ENCODE results near the gene KCTD4.
"Not testable (repeated sequence)": the region's sequence is repeated elsewhere in the genome, so short reads cannot be mapped to it uniquely, and the experiment has no call there.

KCTD4 gene

DNA sequence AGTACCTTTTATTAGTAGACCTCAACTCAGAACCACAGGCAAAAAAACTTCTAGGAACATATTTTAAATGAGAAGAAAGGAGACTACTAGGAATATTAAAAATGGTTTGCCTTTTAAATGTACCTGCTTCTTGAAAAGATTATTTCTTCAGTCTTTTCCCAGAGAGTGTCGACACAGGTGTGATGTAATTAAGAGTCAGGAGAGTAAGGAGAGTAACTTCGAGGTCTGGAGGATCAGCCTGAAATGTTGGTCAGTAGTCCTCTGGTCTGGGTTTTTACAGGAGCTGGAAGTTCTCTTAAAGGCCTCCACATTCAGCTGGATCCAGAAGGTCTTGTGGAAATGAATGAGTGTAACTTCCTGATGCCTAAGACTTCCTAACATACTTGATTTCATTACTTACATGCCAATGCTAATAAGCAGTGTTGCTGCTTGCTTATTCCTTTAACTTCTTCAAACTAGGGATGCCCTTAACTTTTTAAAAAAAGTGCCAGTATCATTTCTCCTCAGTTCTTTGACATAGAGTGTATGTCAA lies at the start of gene KCTD4:
Gene KCTD4, minus strand, starts transcription at position 345 of the 532 bp plus-strand sequence. CDS start 6,478 bp downstream, outside the sequence.
- DNase-seq = no peak

DNA sequence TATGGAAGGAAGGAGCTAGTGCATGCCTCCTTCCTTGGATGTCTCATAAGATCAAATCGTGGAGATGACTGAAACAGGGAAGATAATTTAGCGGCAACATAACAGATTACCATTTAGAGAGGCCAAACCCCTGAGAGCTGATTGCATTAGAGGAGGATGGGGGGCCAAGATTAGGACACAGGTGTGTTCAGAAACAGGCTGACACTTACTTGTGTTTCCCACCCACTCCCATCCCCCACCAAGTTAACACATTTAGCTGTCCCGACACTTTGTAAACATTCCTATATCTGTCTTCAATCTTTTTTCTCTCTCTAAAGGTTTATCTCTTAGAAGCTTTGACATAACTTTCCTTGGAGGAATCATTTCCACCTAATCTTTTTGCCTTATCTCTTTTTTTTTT lies 48.8 kb upstream of the KCTD4 start:
- DNase-seq = no peak

DNA sequence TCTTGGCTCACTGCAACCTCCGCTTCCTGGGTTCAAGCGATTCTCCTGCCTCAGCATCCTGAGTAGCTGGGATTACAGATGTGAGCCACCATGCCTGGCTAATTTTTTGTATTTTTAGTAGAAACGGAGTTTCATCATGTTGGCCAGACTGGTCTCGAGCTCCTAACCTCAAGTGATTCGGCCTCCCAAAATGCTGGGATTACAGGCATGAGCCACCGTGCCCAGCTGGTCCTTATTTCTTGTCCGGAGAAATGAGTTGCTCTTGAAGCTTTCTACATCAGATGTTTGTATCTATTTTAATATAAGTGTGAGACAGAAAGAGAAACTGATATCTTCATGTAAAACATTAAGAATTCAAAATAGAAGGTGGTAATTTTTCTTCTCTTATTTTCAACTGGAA lies 43.9 kb upstream of the KCTD4 start:
- not testable (repeated sequence) for DNase-seq

DNA sequence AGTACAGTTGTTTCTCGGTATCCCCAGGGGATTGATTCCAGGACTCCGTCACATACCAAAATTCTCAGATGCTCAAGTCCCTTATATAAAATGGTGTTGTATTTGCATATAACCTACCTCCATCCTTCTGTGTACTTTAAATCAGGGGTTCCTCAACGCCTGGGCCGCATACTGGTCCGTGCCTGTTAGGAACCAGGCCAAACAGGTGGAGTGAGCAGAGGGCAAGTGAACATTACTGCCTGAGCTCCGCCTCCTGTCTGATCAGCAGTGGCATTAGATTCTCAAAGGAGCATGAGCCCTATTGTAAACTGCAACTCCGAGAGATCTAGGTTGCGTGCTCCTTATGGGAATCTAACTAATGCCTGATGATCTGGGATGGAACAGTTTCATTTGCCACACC lies 42.2 kb upstream of the KCTD4 start:
- DNase-seq = peak in 1 of 2 experiments; percentile 7

DNA sequence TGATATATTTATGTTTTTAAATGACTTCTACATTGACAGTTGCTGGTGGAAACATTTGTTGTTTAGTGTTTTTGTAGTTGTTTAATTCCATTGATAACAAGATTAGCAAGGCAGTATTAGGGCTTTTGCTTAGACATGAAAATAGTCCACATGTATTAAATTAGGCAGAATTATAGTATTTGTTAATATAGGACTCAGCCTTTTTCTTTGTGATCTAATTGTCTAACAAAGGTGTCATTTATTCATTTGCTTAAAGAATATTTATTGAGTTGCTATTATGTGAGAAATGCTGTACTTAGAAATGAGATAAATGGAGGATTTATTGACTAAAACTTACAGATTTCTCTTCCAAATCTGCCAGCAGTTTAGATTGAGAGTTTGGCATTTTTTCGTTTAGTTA lies 41.7 kb upstream of the KCTD4 start:
- no peak for DNase-seq

DNA sequence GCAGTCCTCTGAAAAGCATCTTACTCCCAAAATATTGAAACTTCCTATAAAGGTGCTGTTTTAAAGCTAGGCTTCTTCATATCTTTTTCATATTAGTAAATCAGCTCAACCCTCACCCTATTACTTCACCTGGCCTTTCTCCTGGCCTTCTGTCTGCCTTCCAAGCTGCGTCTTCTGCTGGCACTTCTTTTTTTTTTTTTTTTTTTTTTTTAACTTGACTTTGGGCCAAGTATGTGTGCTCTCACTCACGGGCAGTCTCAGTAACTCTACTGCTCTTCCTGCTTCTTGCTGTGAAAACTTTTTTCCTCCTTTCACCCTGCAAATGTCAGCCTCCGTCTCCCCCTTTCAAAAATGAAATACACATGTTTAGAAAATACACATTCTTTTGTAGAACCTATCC lies 41.2 kb upstream of the KCTD4 start:
- DNase-seq = no peak

DNA sequence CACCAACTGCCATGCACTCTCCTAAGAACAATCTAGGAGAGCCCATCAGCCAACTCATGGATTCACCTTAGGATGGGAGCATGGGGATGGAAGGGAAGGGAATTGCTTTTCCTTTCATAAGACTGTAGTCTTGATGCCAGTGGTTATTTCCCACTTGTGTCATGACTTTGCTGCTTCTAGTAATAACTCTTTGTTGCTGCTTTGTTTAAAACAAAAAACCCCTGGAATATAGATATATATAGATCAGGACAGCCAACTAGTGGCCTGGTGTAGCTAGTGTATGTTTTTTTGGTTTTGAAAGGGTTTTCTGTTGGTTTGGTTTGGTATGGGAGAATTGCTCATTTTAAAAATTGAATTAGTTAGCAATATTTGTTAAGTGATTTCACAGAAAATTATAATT lies 39.3 kb upstream of the KCTD4 start:
- DNase-seq = no peak

DNA sequence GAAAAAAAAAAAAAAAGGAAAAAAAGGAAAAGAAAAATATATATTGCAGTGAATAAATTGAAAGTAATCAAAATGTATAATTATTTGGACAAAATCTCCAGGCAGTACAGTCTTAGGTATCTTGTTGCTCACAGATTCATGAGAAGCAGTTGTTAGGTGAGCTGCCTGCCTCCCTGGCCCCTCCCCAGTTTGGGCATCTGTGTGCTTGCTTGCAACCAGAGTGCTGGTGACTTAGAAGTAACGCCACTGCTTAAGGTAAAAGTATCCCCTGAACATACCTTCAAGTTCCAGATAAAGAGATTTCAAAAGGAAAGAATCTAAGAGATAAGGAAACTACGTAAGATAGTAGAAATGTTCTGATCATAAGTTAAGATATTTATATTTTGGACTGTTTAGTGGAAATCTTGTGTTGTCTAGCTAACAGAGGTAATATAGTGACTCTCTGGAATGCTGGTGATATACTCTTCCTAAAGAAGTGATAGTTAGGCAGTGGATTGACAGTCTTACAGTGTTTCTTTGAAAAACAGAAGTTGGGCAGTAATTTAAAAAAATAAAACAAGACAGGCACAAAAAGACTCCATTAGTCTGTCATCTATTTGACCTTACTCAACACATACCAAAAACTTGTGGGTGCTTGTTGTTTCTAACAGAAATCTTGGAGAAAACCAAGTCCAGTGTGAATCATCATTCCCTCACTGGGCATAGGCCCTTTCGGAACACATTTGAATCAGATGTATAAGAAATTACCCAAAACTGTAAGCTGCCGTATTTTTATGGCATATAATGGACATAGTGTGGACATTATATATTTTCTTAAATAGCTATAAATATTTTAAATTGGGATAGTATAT lies 38.3 kb upstream of the KCTD4 start:
- DNase-seq = no peak

DNA sequence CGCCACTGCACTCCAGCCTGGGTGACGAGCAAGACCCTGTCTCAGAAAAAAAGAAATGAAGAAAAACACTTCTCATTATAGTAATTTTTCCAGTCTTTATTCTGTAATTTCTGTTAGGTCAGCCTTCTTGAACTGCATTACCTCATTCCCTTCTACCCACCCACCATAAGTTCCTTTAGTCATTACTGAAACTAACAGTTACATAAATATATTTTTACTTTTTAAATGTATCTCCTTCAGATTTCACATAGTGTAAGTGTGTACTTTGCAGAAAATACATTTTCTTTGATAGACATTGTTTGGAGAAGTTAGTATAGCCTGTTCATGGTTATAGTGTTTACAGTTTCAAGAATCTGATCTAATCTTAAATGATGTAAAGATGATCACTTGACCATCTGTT lies 31.7 kb upstream of the KCTD4 start:
- DNase-seq = no peak

DNA sequence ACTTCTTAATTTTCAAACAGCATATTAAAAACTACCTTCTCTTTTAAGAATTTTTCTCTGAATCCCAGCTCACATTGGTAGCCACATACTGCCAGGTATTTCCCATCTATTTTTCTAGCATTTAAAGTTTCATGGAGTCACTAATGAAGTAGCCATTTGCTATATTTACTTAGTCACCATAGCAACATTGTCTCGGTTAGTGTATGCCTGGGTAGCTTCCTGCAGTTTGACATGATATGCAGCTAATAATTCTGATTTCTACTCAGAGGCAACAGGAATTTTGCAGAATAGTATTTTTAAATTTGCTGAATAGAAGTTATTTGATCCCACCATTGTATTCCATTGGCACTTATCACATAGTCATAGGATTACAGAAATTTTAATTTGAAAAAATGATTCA lies 30.9 kb upstream of the KCTD4 start:
- DNase-seq = peak; percentile 15 to 66

DNA sequence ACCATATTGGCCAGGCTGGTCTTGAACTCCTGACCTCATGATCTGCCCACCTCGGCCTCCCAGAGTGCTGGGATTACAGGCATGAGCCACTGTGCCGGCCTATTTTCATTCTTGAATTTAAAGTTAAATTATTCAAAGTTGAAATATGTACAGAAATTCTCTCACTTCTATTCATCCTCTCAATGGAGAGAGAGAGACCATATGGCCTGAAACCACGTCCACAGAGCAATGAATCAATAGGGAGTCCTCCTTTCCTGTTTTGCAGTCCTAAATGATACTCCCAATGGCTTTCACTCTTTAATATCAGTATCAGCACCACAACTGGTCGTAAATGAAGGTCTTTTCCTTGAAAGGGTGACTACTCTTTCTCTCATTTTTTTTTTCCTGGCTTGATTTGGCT lies 30.5 kb upstream of the KCTD4 start:
- no peak for DNase-seq

DNA sequence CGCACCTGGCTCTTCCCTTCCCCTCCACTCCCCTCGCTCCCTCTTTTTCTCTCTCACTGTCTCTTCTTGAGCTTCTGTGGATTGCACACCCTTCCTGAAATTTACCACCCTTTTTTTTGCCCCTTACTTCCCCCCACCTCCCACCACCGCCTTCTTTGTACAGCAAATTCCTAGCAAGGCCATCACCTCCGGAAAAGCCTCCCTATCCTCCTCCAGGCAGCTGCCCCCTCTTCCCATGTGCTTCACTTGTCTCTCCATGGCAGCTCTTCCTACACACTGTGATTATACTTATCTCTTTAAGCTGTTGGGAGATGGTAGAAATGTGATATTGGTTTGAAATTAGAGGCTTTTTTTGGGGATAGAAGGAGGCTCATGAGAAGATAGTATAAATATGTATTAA lies 28.3 kb upstream of the KCTD4 start:
- no peak for DNase-seq

DNA sequence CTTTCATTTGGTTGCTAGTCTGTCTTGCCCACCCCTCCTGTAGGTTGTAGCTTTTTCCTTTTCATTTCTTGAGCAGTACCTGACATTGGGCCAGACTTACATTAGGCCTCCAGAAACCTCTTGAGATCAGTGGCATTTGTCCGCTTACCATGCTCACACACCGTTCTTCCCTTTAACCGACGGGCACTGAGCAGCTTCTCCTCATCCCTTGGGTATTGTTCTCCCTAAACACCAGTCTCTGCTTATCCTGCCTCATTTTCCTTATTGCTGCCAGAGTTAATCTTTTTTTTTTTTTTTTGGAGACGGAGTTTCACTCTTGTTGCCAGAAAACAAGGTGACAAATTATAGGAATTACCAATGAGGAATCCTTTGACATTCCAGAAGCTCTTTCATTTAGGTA lies 27.2 kb upstream of the KCTD4 start:
- no peak for DNase-seq

DNA sequence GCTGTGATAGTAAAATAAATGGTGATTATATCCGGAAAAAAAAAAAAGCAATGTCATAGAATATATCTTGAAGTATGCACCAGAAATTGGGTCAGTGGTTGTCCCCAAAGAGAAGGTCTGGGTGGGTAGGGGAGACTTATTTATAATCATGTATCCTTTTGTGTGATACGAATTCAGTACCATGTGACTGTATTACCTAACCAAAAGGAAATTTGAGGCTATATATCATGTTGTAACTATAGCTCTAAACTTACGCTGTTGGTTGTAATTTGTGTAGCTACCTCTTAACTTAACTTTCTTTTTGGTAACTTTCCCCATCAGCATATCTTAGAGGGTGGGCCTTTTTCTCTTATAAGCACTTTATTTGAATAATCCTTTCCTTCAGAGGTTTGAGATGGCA lies 25.2 kb upstream of the KCTD4 start:
- DNase-seq = no peak

DNA sequence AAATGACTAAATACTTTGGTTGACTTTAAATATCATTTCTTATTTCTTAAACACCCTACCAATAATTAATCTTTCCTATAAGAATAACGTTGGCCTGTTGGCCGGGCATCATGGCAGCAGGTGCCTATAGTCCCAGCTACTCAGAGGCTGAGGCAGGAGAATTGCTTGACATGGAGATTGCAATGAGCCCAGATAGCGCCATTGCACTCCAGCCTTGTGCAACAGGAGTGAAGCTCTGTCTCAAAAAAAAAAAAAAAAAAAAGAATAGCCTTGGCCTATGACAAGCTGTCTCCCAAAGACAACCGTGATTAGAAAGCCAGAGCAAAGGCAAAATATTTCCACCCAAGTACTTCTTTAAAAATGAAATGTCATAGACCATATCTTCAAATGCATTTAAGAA lies 24.5 kb upstream of the KCTD4 start:
- no peak for DNase-seq

DNA sequence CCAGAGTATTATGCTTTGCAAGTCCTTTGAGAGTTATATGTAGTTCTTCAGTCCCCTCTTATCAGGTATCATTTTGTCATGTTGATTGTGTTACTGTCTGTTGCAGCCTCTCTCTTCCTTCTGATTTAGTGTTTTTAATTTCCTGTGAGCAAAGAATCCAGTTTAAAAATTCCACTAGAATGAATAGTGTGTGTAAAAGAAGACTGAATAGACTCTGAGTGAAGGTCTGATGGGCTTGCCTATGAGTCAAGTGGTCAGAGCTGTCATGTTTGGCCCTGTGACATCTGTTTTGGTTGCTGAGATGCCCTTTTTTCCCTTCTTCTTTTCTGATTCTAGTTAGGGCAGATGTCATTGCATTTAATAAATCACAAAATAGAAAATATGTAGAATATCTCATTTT lies 23.3 kb upstream of the KCTD4 start:
- no peak for DNase-seq

DNA sequence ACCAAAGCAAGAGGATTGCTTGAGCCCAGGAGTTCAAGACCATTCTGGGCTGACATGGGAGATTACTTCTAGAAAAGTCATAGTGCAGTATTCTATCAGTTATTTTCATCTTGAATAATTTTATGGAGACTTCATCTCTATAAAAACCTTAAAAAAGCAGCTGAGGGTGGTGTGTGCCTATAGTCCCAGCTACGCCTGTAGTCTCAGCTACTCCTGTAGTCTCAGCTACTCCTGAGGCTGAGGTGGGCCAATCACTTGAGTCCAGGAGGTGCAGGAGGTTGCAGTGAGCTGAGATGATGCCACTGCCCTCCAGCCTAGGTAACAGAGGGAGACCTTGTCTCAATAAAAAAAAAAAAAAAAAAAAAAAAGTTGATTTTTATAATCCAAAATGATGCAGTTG lies 22.1 kb upstream of the KCTD4 start:
- DNase-seq = no peak

DNA sequence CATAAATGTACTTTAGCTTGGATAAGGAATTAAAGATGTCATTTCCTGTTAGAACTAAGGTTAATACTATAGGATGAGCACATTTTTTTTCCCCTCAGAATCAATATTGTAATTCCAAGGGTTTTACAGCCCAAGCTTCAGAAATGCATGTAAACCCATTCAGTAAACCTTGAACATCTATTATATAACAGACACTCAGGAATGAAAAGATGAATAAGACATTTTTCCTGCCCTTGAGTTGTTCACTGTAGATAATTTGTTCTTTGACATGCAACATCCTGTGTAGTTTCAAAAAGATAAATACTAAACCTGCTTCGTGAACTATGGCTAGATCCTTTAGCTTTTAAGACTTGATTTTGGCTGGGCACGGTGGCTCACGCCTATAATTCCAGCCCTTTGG lies 21.7 kb upstream of the KCTD4 start:
- DNase-seq = no peak

DNA sequence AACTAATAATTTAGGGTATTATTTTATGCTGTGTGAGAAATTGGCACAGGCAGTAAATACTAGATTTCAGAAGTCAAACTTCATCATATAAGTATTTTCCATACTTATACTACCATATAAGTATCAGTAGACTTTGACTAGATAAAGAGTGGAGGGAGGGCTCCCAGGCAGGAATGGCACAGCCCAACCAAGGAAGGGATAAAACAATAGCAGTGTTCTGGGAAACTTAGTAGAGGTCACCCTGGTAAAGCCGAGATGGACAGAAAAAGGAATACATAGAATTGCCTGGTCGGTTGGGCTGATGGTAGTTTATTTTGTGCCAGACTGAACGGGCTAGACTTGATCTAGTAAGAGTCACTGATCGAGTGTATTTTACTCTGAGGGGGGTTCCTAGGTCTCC lies 19.6 kb upstream of the KCTD4 start:
- DNase-seq = no peak

DNA sequence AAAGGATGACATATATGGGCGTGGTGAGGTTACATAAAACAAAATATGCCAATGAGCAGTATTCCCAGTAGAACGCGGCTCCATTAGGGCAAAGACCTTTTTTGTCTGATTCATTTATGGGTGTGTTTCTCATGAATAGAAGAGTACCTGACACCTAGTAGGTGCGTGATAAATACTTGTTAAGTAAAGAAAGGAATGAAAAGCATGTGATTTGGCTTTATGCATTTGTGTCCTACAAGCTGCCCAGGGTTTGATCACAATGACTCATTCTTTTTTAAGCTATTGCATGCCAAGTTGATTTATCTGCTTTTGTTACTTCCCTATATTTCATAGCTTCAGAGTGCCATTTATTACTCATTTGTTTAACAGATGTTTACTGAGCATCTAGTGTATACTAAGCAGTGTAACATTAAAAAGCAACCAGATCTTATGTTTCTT lies 19.1 kb upstream of the KCTD4 start:
- no peak for DNase-seq

DNA sequence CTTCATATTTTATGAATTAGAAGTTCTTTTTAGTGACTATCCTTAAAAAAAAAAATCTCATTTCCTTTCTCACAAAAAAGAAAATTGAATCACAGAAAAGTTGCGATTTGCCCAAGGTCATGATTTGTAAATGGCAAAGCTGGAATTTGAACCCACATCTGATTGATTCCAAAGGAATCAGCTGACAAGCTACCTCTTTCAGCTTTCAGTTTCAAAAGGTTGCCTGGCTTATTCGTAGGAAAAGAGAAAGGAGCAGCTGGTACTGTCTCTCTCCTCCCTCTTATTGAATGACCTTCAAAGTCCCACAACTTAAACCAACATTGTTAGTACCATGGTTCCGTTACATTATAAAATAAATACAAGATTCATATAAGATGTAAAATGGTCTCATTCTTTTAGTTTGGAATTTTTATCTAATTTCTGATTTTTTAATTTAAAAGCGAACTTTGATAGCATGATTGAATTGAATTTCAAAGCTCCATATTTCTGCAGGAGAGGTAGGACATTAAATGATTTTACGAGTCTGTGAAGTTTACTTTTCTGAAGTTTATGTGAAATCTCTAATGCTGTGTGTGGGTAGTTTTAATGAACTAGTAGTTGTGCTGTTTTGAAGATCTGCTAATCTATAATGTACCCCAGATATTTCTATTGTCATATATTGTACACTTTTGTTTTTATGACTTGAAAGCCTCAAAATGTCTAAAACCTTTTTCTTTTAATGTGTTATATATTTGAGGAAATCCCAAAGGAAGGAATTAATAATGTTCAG lies 18.5 kb upstream of the KCTD4 start:
- no peak for DNase-seq

DNA sequence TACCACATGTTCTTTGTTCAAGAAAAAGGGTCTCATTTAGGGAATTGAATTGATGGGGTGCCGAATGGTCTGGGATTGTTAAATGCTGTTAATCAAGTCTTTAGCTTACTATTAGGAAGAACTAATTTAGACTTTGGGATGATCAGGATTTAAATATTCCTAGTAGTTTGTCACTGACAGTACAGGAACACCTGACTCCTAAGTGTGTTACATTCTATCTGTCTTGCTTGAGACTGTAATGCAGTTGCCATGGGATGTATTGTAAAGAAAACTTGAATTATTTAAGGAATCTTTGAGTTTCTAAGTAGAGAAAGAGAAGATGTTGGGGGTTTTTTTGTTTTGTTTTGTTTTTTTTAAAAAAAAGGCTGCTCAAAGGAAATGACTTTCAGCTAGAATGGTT lies 17.8 kb upstream of the KCTD4 start:
- no peak for DNase-seq

DNA sequence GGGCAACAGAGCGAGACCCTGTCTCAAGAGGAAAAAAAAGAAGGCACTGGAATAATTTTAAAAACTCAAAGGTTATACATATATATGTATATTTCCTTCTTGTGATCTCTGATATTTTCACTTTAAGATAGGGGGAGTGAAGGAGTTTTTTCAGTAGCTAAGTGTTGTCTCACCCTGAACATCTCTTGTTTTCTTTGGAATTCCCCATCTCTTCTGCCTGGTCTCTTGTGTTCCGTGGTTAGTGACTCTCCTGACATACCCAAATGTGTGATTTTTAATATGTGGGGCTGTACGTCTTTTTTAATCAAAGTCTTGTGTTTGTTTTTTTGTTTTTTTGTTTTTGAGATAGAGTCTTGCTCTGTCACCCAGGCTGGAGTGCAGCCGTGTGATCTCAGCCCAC lies 15.3 kb upstream of the KCTD4 start:
- DNase-seq = no peak
